Cardiac septum (tissue), 1 donor: ENCODE results near the gene ENG. TPM values are rescaled to one million over a fixed set of nuclear protein-coding genes. Genes with fewer than 3 reads are reported as not detected.

ENCODE experiments used
- DNase-seq: peaks from one replicate; pipeline ENCODE4 v3.0.0-alpha.2; 2020; ENCODE audit warnings: low spot score
- intact Hi-C: fragments of 100-400 bp; cut with DNase I; formaldehyde crosslinking; loops from one replicate; pipeline ENCODE4 v1.14.0; 2022
- total RNA-seq: library from RNA; stranded (reverse); fragmentation: NEBNext Ultra II Directional; extraction: Animal tissue kit (Norgen Biotek cat#: 25700); gene quantifications from one replicate; pipeline ENCODE4 v1.2.1, GENCODE V29; 2021
- donor health status: DM: no; HTN: no; CAD: no.

ENG gene
- total RNA-seq, 1 donor from 2014 or later = 244 TPM

- no peak for DNase-seq
Measured at GRCh38 chr9:127826253-127826913, 28.1 kb downstream of the ENG start.

GRCh38 chr9:127825319-127826051 is 29.0 kb downstream of the ENG start:
- DNase-seq = no peak
- intact Hi-C loops = loop anchor here (5.0 kb wide), 1 partner anchor 37 kb away; no protein-coding TSS in a partner anchor

More at GRCh38 chr9:127826253-127826913, 28.1 kb downstream of the ENG start:
- intact Hi-C loops = loop anchor here (5.0 kb wide), 1 partner anchor 36 kb away; no protein-coding TSS in a partner anchor

GRCh38 chr9:127822108-127822507 is 32.4 kb downstream of the ENG start:
- no peak for DNase-seq
- intact Hi-C loops = no loop called here

GRCh38 chr9:127818574-127818973 is 35.9 kb downstream of the ENG start:
- intact Hi-C loops = no loop called here
- no peak for DNase-seq

GRCh38 chr9:127817881-127818434 is 36.5 kb downstream of the ENG start:
- no peak for DNase-seq
- intact Hi-C loops = no loop called here

GRCh38 chr9:127816728-127817127 is 37.7 kb downstream of the ENG start:
- intact Hi-C loops = no loop called here
- DNase-seq = no peak

GRCh38 chr9:127816362-127816725 is 38.1 kb downstream of the ENG start:
- DNase-seq = no peak
- intact Hi-C loops = no loop called here

GRCh38 chr9:127815512-127816361 is 38.7 kb downstream of the ENG start:
- no peak for DNase-seq
- intact Hi-C loops = no loop called here

GRCh38 chr9:127814619-127815511 is 39.6 kb downstream of the ENG start:
- intact Hi-C loops = no loop called here
- DNase-seq = no peak

- no peak for DNase-seq
- intact Hi-C loops = no loop called here
Measured at GRCh38 chr9:127813686-127814226, 40.7 kb downstream of the ENG start.

GRCh38 chr9:127812936-127813675 is 41.4 kb downstream of the ENG start:
- intact Hi-C loops = no loop called here
- no peak for DNase-seq

GRCh38 chr9:127812011-127812410 is 42.4 kb downstream of the ENG start:
- intact Hi-C loops = no loop called here
- no peak for DNase-seq

GRCh38 chr9:127810378-127811187 is 43.9 kb downstream of the ENG start:
- intact Hi-C loops = no loop called here
- no peak for DNase-seq

GRCh38 chr9:127809540-127810377 is 44.7 kb downstream of the ENG start:
- intact Hi-C loops = no loop called here
- DNase-seq = no peak

- intact Hi-C loops = no loop called here
- DNase-seq = no peak
Measured at GRCh38 chr9:127809002-127809539, 45.4 kb downstream of the ENG start.

- intact Hi-C loops = no loop called here
- DNase-seq = no peak
Measured at GRCh38 chr9:127808347-127809001, 46.0 kb downstream of the ENG start.
